Measurements from ENCODE around the gene FHL3. TPM values are rescaled to one million over a fixed set of nuclear protein-coding genes. Genes with fewer than 3 reads are reported as not detected.

FHL3 gene
- total RNA-seq, 4 donors from 2014 or later, result 20.1 to 25.8 (median 21.9) TPM

- TF ChIP-seq CTCF (IDR thresholded peaks at IDR 0.05), result no peak
- TF ChIP-seq POLR2A (IDR thresholded peaks at IDR 0.05), result no peak
- WGBS, 2 donors, result 87 to 88% methylated on average over 11 of the region's 11 CpGs
- intact Hi-C loops (cut with DNase I; ENCODE audit: low total_unique reads), result no loop called here
- DNase-seq (ENCODE audit: low spot score in 2 of 2), result peak in 1 of 2 donors; percentile 79
- H3K4me3 ChIP-seq (ENCODE audit: low read depth, poor library complexity, severe bottlenecking), result no peak overlapping the region
These were observed 54.1 kb downstream of the FHL3 start for GRCh38 chr1:37951041-37951782.

- no peak for TF ChIP-seq POLR2A (IDR thresholded peaks at IDR 0.05)
- TF ChIP-seq CTCF (IDR thresholded peaks at IDR 0.05), result no peak
- H3K4me3 ChIP-seq (ENCODE audit: low read depth, poor library complexity, severe bottlenecking), result no peak overlapping the region
- peak in 1 of 2 donors; percentile 69 for DNase-seq (ENCODE audit: low spot score in 2 of 2)
- intact Hi-C loops (cut with DNase I; ENCODE audit: low total_unique reads), result no loop called here
- WGBS, 2 donors, result 54 to 66% methylated on average over 6 of the region's 6 CpGs
These were observed 55.7 kb downstream of the FHL3 start for GRCh38 chr1:37949524-37950152.

GRCh38 chr1:37948841-37949240, 56.5 kb downstream of the FHL3 start:
- intact Hi-C loops (cut with DNase I; ENCODE audit: low total_unique reads), result no loop called here

GRCh38 chr1:37948166-37948565, 57.1 kb downstream of the FHL3 start:
- 67 to 69% methylated on average over 2 of the region's 2 CpGs for WGBS, 2 donors
- no peak for TF ChIP-seq CTCF (IDR thresholded peaks at IDR 0.05)
- TF ChIP-seq POLR2A (IDR thresholded peaks at IDR 0.05), result no peak
- intact Hi-C loops (cut with DNase I; ENCODE audit: low total_unique reads), result no loop called here
- DNase-seq (ENCODE audit: low spot score in 2 of 2), result no peak
- no peak overlapping the region for H3K4me3 ChIP-seq (ENCODE audit: low read depth, poor library complexity, severe bottlenecking)

More at GRCh38 chr1:37948841-37949240, 56.5 kb downstream of the FHL3 start:
- no peak for TF ChIP-seq CTCF (IDR thresholded peaks at IDR 0.05)
- TF ChIP-seq POLR2A (IDR thresholded peaks at IDR 0.05), result no peak
- DNase-seq (ENCODE audit: low spot score in 2 of 2), result peak in 1 of 2 donors; percentile 58
- no peak overlapping the region for H3K4me3 ChIP-seq (ENCODE audit: low read depth, poor library complexity, severe bottlenecking)

GRCh38 chr1:37947364-37947763, 58.0 kb downstream of the FHL3 start:
- no peak overlapping the region for H3K4me3 ChIP-seq (ENCODE audit: low read depth, poor library complexity, severe bottlenecking)
- intact Hi-C loops (cut with DNase I; ENCODE audit: low total_unique reads), result no loop called here
- no peak for DNase-seq (ENCODE audit: low spot score in 2 of 2)
- WGBS, 2 donors, result 67 to 73% methylated on average over 6 of the region's 6 CpGs
- no peak for TF ChIP-seq POLR2A (IDR thresholded peaks at IDR 0.05)
- no peak for TF ChIP-seq CTCF (IDR thresholded peaks at IDR 0.05)

Other genes starting within 250 kb of the FHL3 start
- gene EPHA10, start 240.4 kb downstream of the FHL3 start, total RNA-seq, result 1 to 10 TPM in 1 of 4 donors, under 1 TPM in 1, not detected in 2; 0.37 to 1.5 TPM
- 1 to 10 TPM; 5.0 to 6.7 (median 6.3) TPM for gene MANEAL, start 211.7 kb downstream of the FHL3 start, total RNA-seq
- 10 to 100 TPM; 38.6 to 52.6 (median 47.0) TPM for gene C1orf122, start 197.7 kb downstream of the FHL3 start, total RNA-seq
- 10 to 100 TPM; 26.7 to 33.9 (median 27.9) TPM for gene YRDC, start 197.3 kb downstream of the FHL3 start, total RNA-seq
- gene MTF1, start 145.9 kb downstream of the FHL3 start, total RNA-seq, result 1 to 10 TPM; 6.7 to 9.6 (median 7.7) TPM
- gene INPP5B, start 58.5 kb downstream of the FHL3 start, total RNA-seq, result 10 to 100 TPM; 12.9 to 23.3 (median 18.7) TPM
- 10 to 100 TPM; 33.6 to 68.9 (median 36.9) TPM for gene SF3A3, start 15.5 kb downstream of the FHL3 start, total RNA-seq
- gene UTP11, start 7.2 kb upstream of the FHL3 start, total RNA-seq, result 10 to 100 TPM; 34.6 to 49.8 (median 37.9) TPM
- 10 to 100 TPM; 19.1 to 53.3 (median 35.4) TPM for gene POU3F1, start 41.3 kb upstream of the FHL3 start, total RNA-seq